K562 (cell line): Measurements from ENCODE around the gene DNMT3A. TPM values are rescaled to one million over a fixed set of nuclear protein-coding genes. Genes with fewer than 3 reads are reported as not detected.

Experiments used
- ATAC-seq: fragments of 200-7000 bp; cut with Tn5 transposase; 3 replicates; pipeline ENCODE4 v1.9.1; 2020; ENCODE audit warnings: moderate library complexity
- BruUV-seq: library from RNA; stranded (reverse); fragments of 400-500 nt; replicated peaks from 2 replicates; lab custom pipeline; 2021; lab: Mats Ljungman, UMichigan
- CTCF ChIA-PET: fragments of 300-600 bp; formaldehyde crosslinking; extraction: SDS; loops from one replicate; lab custom pipeline; 2021; ENCODE audit warnings: low intra/inter-chr PET ratio; lab: Yijun Ruan, JAX
- POLR2A ChIA-PET: fragments of 300-600, 350-650 bp; sonication (Branson Sonifier 250); formaldehyde crosslinking; extraction: SDS; loops from one replicate; lab custom pipeline; 2021; ENCODE audit warnings: antibody characterized with exemption, inconsistent platforms; lab: Yijun Ruan, JAX
- DNase-seq, 4 experiments: peaks; one replicate each; pipeline versions ENCODE4 v3.0.0 to v3.0.0-alpha.2; 2011 to 2018; ENCODE audit warnings: low spot score in 3 of 4, mixed read lengths in 3 of 4; ENCODE audit errors: extremely low read depth in 1 of 4
- FAIRE-seq: peaks from 2 replicates; lab custom pipeline; 2011; peaks lifted over from hg19 to GRCh38; lab: Jason Lieb, UNC
- H2AFZ ChIP-seq: 2 replicates; pipeline ENCODE4 v1.6.0; 2011; ENCODE audit warnings: low read depth, low read length, control low read depth, inconsistent platforms
- H3K27ac ChIP-seq: fragments of 200-600 bp; 3 replicates; pipeline ENCODE4 v1.8.0; 2011; ENCODE audit warnings: low read depth, mild to moderate bottlenecking, control low read depth, inconsistent platforms, low read length, moderate library complexity, mixed read lengths; ENCODE audit errors: extremely low read depth
- H3K27me3 ChIP-seq, 2 experiments: fragments of 300-600 bp in 1 of 2; 2 replicates in 1 of 2; 3 replicates in 1 of 2; pipeline versions ENCODE4 v1.6.0 to v1.8.0; 2011; ENCODE audit warnings: inconsistent platforms in 2 of 2, low read length in 2 of 2, mild to moderate bottlenecking in 1 of 2, mixed read lengths in 1 of 2, moderate library complexity in 1 of 2; ENCODE audit not compliant: control insufficient read depth in 2 of 2, insufficient read depth in 2 of 2
- H3K36me3 ChIP-seq: fragments of 300-600 bp; 3 replicates; pipeline ENCODE4 v1.8.0; 2011; ENCODE audit warnings: mild to moderate bottlenecking, low read length, inconsistent platforms; ENCODE audit not compliant: control insufficient read depth, insufficient read depth
- H3K4me1 ChIP-seq, 2 experiments: fragments of 200-600 bp in 1 of 2; replicated peaks in 1 of 2; 2 replicates in 1 of 2; 3 replicates in 1 of 2; pipeline versions ENCODE4 v1.5.1 to v1.8.0; 2011; ENCODE audit warnings: inconsistent platforms in 2 of 2, low read length in 2 of 2, mild to moderate bottlenecking in 1 of 2, mixed read lengths in 1 of 2, moderate library complexity in 1 of 2; ENCODE audit not compliant: control insufficient read depth in 2 of 2, insufficient read depth in 2 of 2
- H3K4me2 ChIP-seq: 2 replicates; pipeline ENCODE4 v1.6.1; 2011; ENCODE audit warnings: low read length, control low read depth, inconsistent platforms, mixed read lengths; ENCODE audit not compliant: insufficient read depth
- H3K4me3 ChIP-seq: fragments of 200-600 bp; sonication (generic), shearing (Covaris generic); 2 replicates; pipeline ENCODE4 v1.5.1; 2016; ENCODE audit warnings: control low read depth, inconsistent platforms
- H3K79me2 ChIP-seq: fragments of 200-600 bp; 3 replicates; pipeline ENCODE4 v1.8.0; 2011; ENCODE audit warnings: low read length, inconsistent platforms; ENCODE audit not compliant: control insufficient read depth, insufficient read depth
- H3K9ac ChIP-seq, 2 experiments: 2 replicates each; pipeline versions ENCODE4 v1.6.0 to v1.6.1; 2011; ENCODE audit warnings: low read depth in 2 of 2, low read length in 2 of 2, control low read depth in 1 of 2, inconsistent platforms in 1 of 2, mild to moderate bottlenecking in 1 of 2, mixed read lengths in 1 of 2; ENCODE audit not compliant: insufficient read depth in 1 of 2
- H3K9me1 ChIP-seq: one replicate; pipeline ENCODE4 v1.6.0; 2011; ENCODE audit warnings: inconsistent platforms, mild to moderate bottlenecking, low read length, moderate library complexity; ENCODE audit not compliant: control insufficient read depth, insufficient read depth
- H3K9me3 ChIP-seq: replicated peaks from 2 replicates; pipeline ENCODE4 v1.5.1; 2011; ENCODE audit warnings: low read depth, low read length, inconsistent platforms; ENCODE audit not compliant: control insufficient read depth, insufficient read depth
- H4K20me1 ChIP-seq: replicated peaks from 2 replicates; pipeline ENCODE4 v1.6.1; 2011; ENCODE audit warnings: low read length, inconsistent platforms, mixed read lengths; ENCODE audit not compliant: control insufficient read depth, insufficient read depth
- CBFA2T2 ChIP-seq: fragments of 450-650 bp; conservative IDR thresholded peaks from 2 replicates; pipeline ENCODE4 v1.6.1; 2017; ENCODE audit warnings: mild to moderate bottlenecking
- CC2D1A ChIP-seq: fragments of 450-650 bp; IDR thresholded peaks from 2 replicates; pipeline ENCODE4 v1.6.1; 2017; ENCODE audit warnings: mild to moderate bottlenecking
- CHD1 ChIP-seq: fragments of 200-600 bp; sonication (generic); IDR thresholded peaks from one replicate; pipeline ENCODE4 v1.6.1; 2012; ENCODE audit warnings: mild to moderate bottlenecking, moderate library complexity, low read length, inconsistent platforms
- EHMT2 ChIP-seq: fragments of 450-650 bp; IDR thresholded peaks from 2 replicates; pipeline ENCODE4 v1.6.1; 2018; ENCODE audit warnings: antibody characterized with exemption
- FOXA1 ChIP-seq: fragments of 450-650 bp; IDR thresholded peaks from 2 replicates; pipeline ENCODE4 v1.6.1; 2016; ENCODE audit warnings: mild to moderate bottlenecking, borderline replicate concordance
- FOXK2 ChIP-seq, 2 experiments: fragments of 450-650 bp; IDR thresholded peaks in 1 of 2; conservative IDR thresholded peaks in 1 of 2; 2 replicates each; pipeline ENCODE4 v1.6.1; 2016; ENCODE audit warnings: low read depth in 2 of 2, mild to moderate bottlenecking in 1 of 2
- JUND ChIP-seq, 2 experiments: IDR thresholded peaks; 2 replicates in 1 of 2; 3 replicates in 1 of 2; pipeline ENCODE4 v1.6.1; 2011; ENCODE audit warnings: borderline replicate concordance in 2 of 2, low read depth in 2 of 2, low read length in 2 of 2, improper control_type of control experiment in 1 of 2, missing biosample characterization in 1 of 2, missing genetic modification characterization in 1 of 2, missing genetic modification reagents in 1 of 2
- NFYB ChIP-seq: IDR thresholded peaks from 2 replicates; pipeline ENCODE4 v1.6.1; 2011; ENCODE audit warnings: mild to moderate bottlenecking, moderate library complexity; ENCODE audit not compliant: insufficient read length; ENCODE audit errors: extremely low read depth
- PCBP1 ChIP-seq: fragments of 200-400 bp; formaldehyde crosslinking; IDR thresholded peaks from 2 replicates; pipeline ENCODE4 v1.6.1; 2018; ENCODE audit warnings: mild to moderate bottlenecking, low read depth, low read length; ENCODE audit not compliant: poor library complexity, severe bottlenecking
- POLR3A ChIP-seq: IDR thresholded peaks from 2 replicates; pipeline ENCODE4 v1.6.1; 2011; ENCODE audit warnings: borderline replicate concordance, mild to moderate bottlenecking, moderate library complexity; ENCODE audit not compliant: insufficient read length, insufficient read depth; ENCODE audit errors: extremely low read depth
- PTRF ChIP-seq: fragments of 450-650 bp; IDR thresholded peaks from 2 replicates; pipeline ENCODE4 v1.6.1; 2016; ENCODE audit warnings: mild to moderate bottlenecking, missing genetic modification characterization, missing compliant biosample characterization
- RAD21 ChIP-seq, 2 experiments: fragments of 250-450 bp in 1 of 2; fragments of 450-650 bp in 1 of 2; sonication (Bioruptor Pico) in 1 of 2; formaldehyde crosslinking in 1 of 2; IDR thresholded peaks in 1 of 2; conservative IDR thresholded peaks in 1 of 2; 2 replicates each; pipeline versions ENCODE4 v1.4.0 to v1.8.0; 2020 to 2022; ENCODE audit warnings: mild to moderate bottlenecking in 2 of 2, moderate library complexity in 1 of 2
- SMAD2 ChIP-seq: fragments of 150-350 bp; IDR thresholded peaks from 2 replicates; pipeline ENCODE4 v1.6.1; 2014; ENCODE audit warnings: low read depth, mild to moderate bottlenecking, low read length
- SMARCE1 ChIP-seq: fragments of 450-650 bp; IDR thresholded peaks from 2 replicates; pipeline ENCODE4 v1.7.1; 2016; ENCODE audit warnings: mild to moderate bottlenecking
- SNIP1 ChIP-seq: fragments of 450-650 bp; IDR thresholded peaks from 2 replicates; pipeline ENCODE4 v1.7.1; 2017; ENCODE audit warnings: low read depth, mild to moderate bottlenecking
- TAL1 ChIP-seq: fragments of 450-650 bp; IDR thresholded peaks from 2 replicates; pipeline ENCODE4 v1.6.1; 2016; ENCODE audit warnings: mild to moderate bottlenecking
- ZNF165 ChIP-seq: fragments of 250-450 bp; sonication (Bioruptor Pico); IDR thresholded peaks from 2 replicates; pipeline ENCODE4 v1.4.0; 2020; ENCODE audit warnings: borderline replicate concordance
- ZNF239 ChIP-seq: fragments of 250-450 bp; sonication (Bioruptor Pico); IDR thresholded peaks from 2 replicates; pipeline ENCODE4 v1.4.0; 2020; ENCODE audit warnings: mild to moderate bottlenecking
- ZNF395 ChIP-seq: fragments of 200-800 bp; sonication (Bioruptor generic); IDR thresholded peaks from 2 replicates; pipeline ENCODE4 v1.6.1; 2017; ENCODE audit warnings: missing genetic modification characterization, missing compliant biosample characterization
- ZNF780A ChIP-seq: fragments of 250-450 bp; sonication (Bioruptor Pico); IDR thresholded peaks from 2 replicates; pipeline ENCODE4 v1.5.0; 2021; ENCODE audit warnings: mild to moderate bottlenecking
- WGBS: fragments of 100-300 bp; shearing (Covaris generic); methylation state at CpG from one replicate; pipeline ENCODE4 v1.1.6; 2016; ENCODE audit warnings: low coverage, mixed read lengths; ENCODE audit not compliant: insufficient coverage; ENCODE audit errors: missing lambda C conversion rate; 5-methylcytosine and 5-hydroxymethylcytosine counted together
- in situ Hi-C: fragments of 300-500 bp; cut with MboI; formaldehyde crosslinking; loops from 4 replicates; pipeline ENCODE4 v1.15.0; 2018; ENCODE audit warnings: inconsistent platforms, mixed read lengths
- intact Hi-C: fragments of 100-400 bp; cut with micrococcal nuclease; formaldehyde crosslinking; loops from 2 replicates; pipeline ENCODE4 v1.14.2; 2022
- polyA plus RNA-seq, 8 experiments: library from polyadenylated mRNA; depleted of rRNA in 4 of 8; stranded (reverse) in 5 of 8; unstranded in 3 of 8; fragments of >200 nt; fragmentation: Nextera tagmentation in 2 of 8; fragmentation: Illumina TruSeq in 1 of 8; extraction: Ambion mirVana in 2 of 8; extraction: Trizol in 1 of 8; gene quantifications; 2 replicates each; pipeline versions ENCODE4 v1.2.1 to v1.2.3, GENCODE V29; 2011 to 2014; ENCODE audit warnings: inconsistent platforms in 1 of 8, missing spikeins in 1 of 8
- total RNA-seq, 7 experiments: library from RNA; depleted of rRNA in 6 of 7; stranded (reverse); fragments of >200 nt in 6 of 7; fragmentation: Illumina TruSeq in 2 of 7; extraction: Trizol in 2 of 7; gene quantifications; 2 replicates each; pipeline versions ENCODE4 v1.2.1 to v1.2.3, GENCODE V29; 2011 to 2021; ENCODE audit warnings: low replicate concordance in 1 of 7
- TF ChIP-seq, protein P1 (sequence below): sonication (generic); formaldehyde crosslinking; IDR thresholded peaks from 2 replicates; pipeline ENCODE4 v1.8.0; 2022; ENCODE audit warnings: mild to moderate bottlenecking, missing genetic modification reagents, borderline replicate concordance

Gene DNMT3A
- total and polyA plus RNA-seq, 9 of the 15 experiments (the other 6 are each of a cell fraction or from before 2014, with no cell fraction given): 3.0 to 16.0 (median 6.1) TPM

GRCh38 chr2:25335204-25335603, 6.5 kb downstream of the DNMT3A start (continued):
- no peak for TF ChIP-seq FOXA1
- no peak for TF ChIP-seq TAL1
- no peak for TF ChIP-seq SMAD2
- TF ChIP-seq POLR3A: no peak
- no peak for TF ChIP-seq ZNF239
- TF ChIP-seq SNIP1: no peak
- no peak for TF ChIP-seq ZNF780A (CRISPR knock-in tag)
- no peak for TF ChIP-seq JUND (IDR thresholded peaks at IDR 0.05; ENCODE audit: borderline replicate concordance, low read depth, low read length)
- TF ChIP-seq JUND (tag; IDR thresholded peaks at IDR 0.05; ENCODE audit: borderline replicate concordance, low read depth, low read length): no peak
- no peak for TF ChIP-seq CC2D1A

GRCh38 chr2:25334482-25334881, 7.2 kb downstream of the DNMT3A start:
- Histone ChIP-seq H2AFZ (no peak overlapping the region), H3K9me3 (no peaks in the 10 kb centered on the region), H3K27ac (no peak overlapping the region), H3K4me3 (no peak overlapping the region), H3K79me2 (no peaks in the 10 kb centered on the region), H3K4me1 (peaks cover 0 to 3% of the 10 kb centered on the region in 2 experiments; a peak in 1 of 5 replicates), H3K36me3 (no peaks in the 10 kb centered on the region), H3K27me3 (peaks cover 58 to 84% of the 10 kb centered on the region in 2 experiments), H4K20me1 (peaks cover 49% of the 10 kb centered on the region), H3K9me1 (peaks cover 3% of the 10 kb centered on the region), H3K9ac (no peak overlapping the region), H3K4me2 (no peak overlapping the region)
- no peak for DNase-seq
- ChIA-PET POLR2A (no interaction called here), CTCF (no interaction called here)
- WGBS: 11% methylated on average over 8 of the region's 8 CpGs
- FAIRE-seq: no peak
- intact Hi-C loops (no loop called here), in situ Hi-C loops (no loop called here)
- no TSS peak for BruUV-seq
- no peak for ATAC-seq
- TF ChIP-seq FOXK2 (conservative IDR thresholded peaks at IDR 0.05 in 1 of 2, IDR thresholded peaks at IDR 0.05 in 1 of 2; ENCODE audit: low read depth in 2 of 2): no peak
- TF ChIP-seq PCBP1: no peak
- TF ChIP-seq ZNF395: no peak
- TF ChIP-seq RAD21 (CRISPR knock-in tag; conservative IDR thresholded peaks at IDR 0.05 in 1 of 2, IDR thresholded peaks at IDR 0.05 in 1 of 2): no peak
- TF ChIP-seq CHD1: no peak
- no peak for TF ChIP-seq NFYB
- TF ChIP-seq EHMT2: no peak
- no peak for TF ChIP-seq CBFA2T2
- no peak for TF ChIP-seq PTRF (tag)
- no peak for TF ChIP-seq ZNF165
- TF ChIP-seq SMARCE1: no peak
- TF ChIP-seq, protein P1, sequence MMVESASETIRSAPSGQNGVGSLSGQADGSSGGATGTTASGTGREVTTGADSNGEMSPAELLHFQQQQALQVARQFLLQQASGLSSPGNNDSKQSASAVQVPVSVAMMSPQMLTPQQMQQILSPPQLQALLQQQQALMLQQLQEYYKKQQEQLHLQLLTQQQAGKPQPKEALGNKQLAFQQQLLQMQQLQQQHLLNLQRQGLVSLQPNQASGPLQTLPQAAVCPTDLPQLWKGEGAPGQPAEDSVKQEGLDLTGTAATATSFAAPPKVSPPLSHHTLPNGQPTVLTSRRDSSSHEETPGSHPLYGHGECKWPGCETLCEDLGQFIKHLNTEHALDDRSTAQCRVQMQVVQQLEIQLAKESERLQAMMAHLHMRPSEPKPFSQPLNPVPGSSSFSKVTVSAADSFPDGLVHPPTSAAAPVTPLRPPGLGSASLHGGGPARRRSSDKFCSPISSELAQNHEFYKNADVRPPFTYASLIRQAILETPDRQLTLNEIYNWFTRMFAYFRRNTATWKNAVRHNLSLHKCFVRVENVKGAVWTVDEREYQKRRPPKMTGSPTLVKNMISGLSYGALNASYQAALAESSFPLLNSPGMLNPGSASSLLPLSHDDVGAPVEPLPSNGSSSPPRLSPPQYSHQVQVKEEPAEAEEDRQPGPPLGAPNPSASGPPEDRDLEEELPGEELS (CRISPR knock-in tag): no peak
